ENCODE data around the gene SLC4A2.

SLC4A2 gene

DNA sequence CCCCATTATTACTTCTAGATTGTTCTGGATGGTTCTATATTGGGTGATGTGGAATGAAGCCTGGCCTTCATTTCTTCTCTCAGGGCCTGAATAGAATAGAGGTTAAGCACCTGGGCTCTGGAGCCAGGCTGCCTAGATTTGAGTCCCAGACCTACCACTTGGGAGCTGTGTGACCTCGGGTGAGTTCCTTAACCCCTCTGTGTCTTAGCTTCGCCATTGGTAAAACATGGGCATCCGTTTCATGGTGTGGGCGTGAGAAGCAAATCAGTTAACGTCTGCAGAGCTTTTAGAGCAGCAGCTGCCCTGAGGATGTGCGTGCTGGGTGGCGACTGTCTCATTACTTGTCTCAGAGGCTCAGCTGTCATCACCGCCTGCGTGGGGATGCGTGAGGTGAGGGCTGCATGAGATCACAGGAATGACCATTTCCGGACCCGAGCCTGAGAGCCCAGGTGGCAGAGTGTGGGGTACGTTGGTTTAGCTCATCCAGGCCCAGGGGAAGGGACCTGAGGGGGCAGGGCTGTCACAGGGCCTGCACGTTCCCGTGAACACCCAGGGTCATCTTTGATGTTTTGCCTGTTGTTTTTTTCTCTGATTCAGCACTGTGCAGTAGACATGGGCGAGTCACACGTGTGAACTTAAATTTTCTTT lies 36.6 kb downstream of the SLC4A2 start:
- H3K27me3 ChIP-seq (ENCODE audit: insufficient read depth, poor library complexity, severe bottlenecking), result no peaks in the 10 kb centered on the region
- H3K27ac ChIP-seq (replicated peaks), result no peak overlapping the region
- H3K4me3 ChIP-seq (replicated peaks; ENCODE audit: insufficient read depth, low read length), result no peak overlapping the region
- DNase-seq (ENCODE audit: low read depth in 1 of 2, low spot score in 1 of 2), result no peak
- TF ChIP-seq, protein P1, sequence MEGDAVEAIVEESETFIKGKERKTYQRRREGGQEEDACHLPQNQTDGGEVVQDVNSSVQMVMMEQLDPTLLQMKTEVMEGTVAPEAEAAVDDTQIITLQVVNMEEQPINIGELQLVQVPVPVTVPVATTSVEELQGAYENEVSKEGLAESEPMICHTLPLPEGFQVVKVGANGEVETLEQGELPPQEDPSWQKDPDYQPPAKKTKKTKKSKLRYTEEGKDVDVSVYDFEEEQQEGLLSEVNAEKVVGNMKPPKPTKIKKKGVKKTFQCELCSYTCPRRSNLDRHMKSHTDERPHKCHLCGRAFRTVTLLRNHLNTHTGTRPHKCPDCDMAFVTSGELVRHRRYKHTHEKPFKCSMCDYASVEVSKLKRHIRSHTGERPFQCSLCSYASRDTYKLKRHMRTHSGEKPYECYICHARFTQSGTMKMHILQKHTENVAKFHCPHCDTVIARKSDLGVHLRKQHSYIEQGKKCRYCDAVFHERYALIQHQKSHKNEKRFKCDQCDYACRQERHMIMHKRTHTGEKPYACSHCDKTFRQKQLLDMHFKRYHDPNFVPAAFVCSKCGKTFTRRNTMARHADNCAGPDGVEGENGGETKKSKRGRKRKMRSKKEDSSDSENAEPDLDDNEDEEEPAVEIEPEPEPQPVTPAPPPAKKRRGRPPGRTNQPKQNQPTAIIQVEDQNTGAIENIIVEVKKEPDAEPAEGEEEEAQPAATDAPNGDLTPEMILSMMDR (IDR thresholded peaks at IDR 0.05; ENCODE audit: insufficient read depth, low read length), result no peak
- TF ChIP-seq GABPA (IDR thresholded peaks at IDR 0.05; ENCODE audit: low read depth) (no peak), POLR2AphosphoS5 (IDR thresholded peaks at IDR 0.05; ENCODE audit: low read depth) (no peak), SPI1 (IDR thresholded peaks at IDR 0.05; ENCODE audit: borderline replicate concordance, low read depth) (no peak)
- TF ChIP-seq, protein P2, sequence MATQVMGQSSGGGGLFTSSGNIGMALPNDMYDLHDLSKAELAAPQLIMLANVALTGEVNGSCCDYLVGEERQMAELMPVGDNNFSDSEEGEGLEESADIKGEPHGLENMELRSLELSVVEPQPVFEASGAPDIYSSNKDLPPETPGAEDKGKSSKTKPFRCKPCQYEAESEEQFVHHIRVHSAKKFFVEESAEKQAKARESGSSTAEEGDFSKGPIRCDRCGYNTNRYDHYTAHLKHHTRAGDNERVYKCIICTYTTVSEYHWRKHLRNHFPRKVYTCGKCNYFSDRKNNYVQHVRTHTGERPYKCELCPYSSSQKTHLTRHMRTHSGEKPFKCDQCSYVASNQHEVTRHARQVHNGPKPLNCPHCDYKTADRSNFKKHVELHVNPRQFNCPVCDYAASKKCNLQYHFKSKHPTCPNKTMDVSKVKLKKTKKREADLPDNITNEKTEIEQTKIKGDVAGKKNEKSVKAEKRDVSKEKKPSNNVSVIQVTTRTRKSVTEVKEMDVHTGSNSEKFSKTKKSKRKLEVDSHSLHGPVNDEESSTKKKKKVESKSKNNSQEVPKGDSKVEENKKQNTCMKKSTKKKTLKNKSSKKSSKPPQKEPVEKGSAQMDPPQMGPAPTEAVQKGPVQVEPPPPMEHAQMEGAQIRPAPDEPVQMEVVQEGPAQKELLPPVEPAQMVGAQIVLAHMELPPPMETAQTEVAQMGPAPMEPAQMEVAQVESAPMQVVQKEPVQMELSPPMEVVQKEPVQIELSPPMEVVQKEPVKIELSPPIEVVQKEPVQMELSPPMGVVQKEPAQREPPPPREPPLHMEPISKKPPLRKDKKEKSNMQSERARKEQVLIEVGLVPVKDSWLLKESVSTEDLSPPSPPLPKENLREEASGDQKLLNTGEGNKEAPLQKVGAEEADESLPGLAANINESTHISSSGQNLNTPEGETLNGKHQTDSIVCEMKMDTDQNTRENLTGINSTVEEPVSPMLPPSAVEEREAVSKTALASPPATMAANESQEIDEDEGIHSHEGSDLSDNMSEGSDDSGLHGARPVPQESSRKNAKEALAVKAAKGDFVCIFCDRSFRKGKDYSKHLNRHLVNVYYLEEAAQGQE (IDR thresholded peaks at IDR 0.05; ENCODE audit: insufficient replicate concordance, low read depth), result no peak

- no peak for DNase-seq (ENCODE audit: low read depth in 1 of 2, low spot score in 1 of 2)
- TF ChIP-seq, protein P1 (IDR thresholded peaks at IDR 0.05; ENCODE audit: insufficient read depth, low read length), result no peak
- TF ChIP-seq GABPA (IDR thresholded peaks at IDR 0.05; ENCODE audit: low read depth), result no peak
- no peak for TF ChIP-seq SPI1 (IDR thresholded peaks at IDR 0.05; ENCODE audit: borderline replicate concordance, low read depth)
- TF ChIP-seq POLR2AphosphoS5 (IDR thresholded peaks at IDR 0.05; ENCODE audit: low read depth), result no peak
- TF ChIP-seq, protein P2 (IDR thresholded peaks at IDR 0.05; ENCODE audit: insufficient replicate concordance, low read depth), result no peak
- H3K27ac ChIP-seq (replicated peaks), result no peak overlapping the region
- H3K4me3 ChIP-seq (replicated peaks; ENCODE audit: insufficient read depth, low read length), result no peak overlapping the region
- H3K27me3 ChIP-seq (ENCODE audit: insufficient read depth, poor library complexity, severe bottlenecking), result no peaks in the 10 kb centered on the region
These were observed 40.3 kb downstream of the SLC4A2 start for GRCh38 chr7:151099486-151100211.

- no peaks in the 10 kb centered on the region for H3K27me3 ChIP-seq (ENCODE audit: insufficient read depth, poor library complexity, severe bottlenecking)
- no peak overlapping the region for H3K4me3 ChIP-seq (replicated peaks; ENCODE audit: insufficient read depth, low read length)
- no peak overlapping the region for H3K27ac ChIP-seq (replicated peaks)
- TF ChIP-seq GABPA (IDR thresholded peaks at IDR 0.05; ENCODE audit: low read depth) (no peak), POLR2AphosphoS5 (IDR thresholded peaks at IDR 0.05; ENCODE audit: low read depth) (no peak), SPI1 (IDR thresholded peaks at IDR 0.05; ENCODE audit: borderline replicate concordance, low read depth) (no peak)
- TF ChIP-seq, protein P2 (IDR thresholded peaks at IDR 0.05; ENCODE audit: insufficient replicate concordance, low read depth), result no peak
- TF ChIP-seq, protein P1 (IDR thresholded peaks at IDR 0.05; ENCODE audit: insufficient read depth, low read length), result no peak
- no peak for DNase-seq (ENCODE audit: low read depth in 1 of 2, low spot score in 1 of 2)
These were observed 41.5 kb downstream of the SLC4A2 start for GRCh38 chr7:151100921-151101320.
